ENCODE results near the gene CAMK2A. TPM values are rescaled to one million over a fixed set of nuclear protein-coding genes. Genes with fewer than 3 reads are reported as not detected.

CAMK2A gene
- polyA plus RNA-seq, 1 donor, result 1.1 TPM

Other genes starting within 250 kb of the CAMK2A start
- gene CSF1R, start 203.2 kb downstream of the CAMK2A start, polyA plus RNA-seq, result 31.0 TPM
- gene PDGFRB, start 133.9 kb downstream of the CAMK2A start, polyA plus RNA-seq, result 18.6 TPM
- 196 TPM for gene CDX1, start 123.0 kb downstream of the CAMK2A start, polyA plus RNA-seq
- gene SLC6A7, start 99.7 kb downstream of the CAMK2A start, polyA plus RNA-seq, result 5.7 TPM
- gene ARSI, start 13.1 kb upstream of the CAMK2A start, polyA plus RNA-seq, result 2.2 TPM
- gene TCOF1, start 67.9 kb upstream of the CAMK2A start, polyA plus RNA-seq, result 23.9 TPM
- gene CD74, start 123.1 kb upstream of the CAMK2A start, polyA plus RNA-seq, result 742 TPM
- gene RPS14, start 160.0 kb upstream of the CAMK2A start, polyA plus RNA-seq, result 2,545 TPM
- gene NDST1, start 218.4 kb upstream of the CAMK2A start, polyA plus RNA-seq, result 45.4 TPM

All from large intestine (tissue), 1 donor.